Neuronal stem cell (in vitro differentiated cells): Measurements from ENCODE around the gene TMPRSS15.

Source experiments
- DNase-seq: peaks from one replicate; pipeline ENCODE4 v3.0.0-alpha.2; 2013; ENCODE audit warnings: low spot score
- H2AFZ ChIP-seq: one replicate; pipeline ENCODE4 v1.6.1; 2013; ENCODE audit warnings: mild to moderate bottlenecking, low read length, inconsistent platforms
- H2AK5ac ChIP-seq: 2 replicates; pipeline ENCODE4 v1.6.1; 2013; ENCODE audit warnings: low read depth, mild to moderate bottlenecking, inconsistent platforms, low read length, moderate library complexity, mixed read lengths
- H2BK120ac ChIP-seq: 2 replicates; pipeline ENCODE4 v1.6.1; 2013; ENCODE audit warnings: low read depth, mild to moderate bottlenecking, inconsistent platforms, low read length, moderate library complexity, mixed read lengths
- H2BK12ac ChIP-seq: one replicate; pipeline ENCODE4 v1.6.1; 2013; ENCODE audit warnings: low read length, inconsistent platforms
- H2BK15ac ChIP-seq: 2 replicates; pipeline ENCODE4 v1.6.1; 2013; ENCODE audit warnings: mild to moderate bottlenecking, low read length, inconsistent platforms, mixed read lengths
- H2BK5ac ChIP-seq: one replicate; pipeline ENCODE4 v1.6.1; 2013; ENCODE audit warnings: inconsistent platforms, mild to moderate bottlenecking, low read length, moderate library complexity
- H3K14ac ChIP-seq: one replicate; pipeline ENCODE4 v1.6.1; 2013; ENCODE audit warnings: low read length, inconsistent platforms
- H3K18ac ChIP-seq: 2 replicates; pipeline ENCODE4 v1.6.1; 2013; ENCODE audit warnings: low read length, inconsistent platforms
- H3K23ac ChIP-seq: 2 replicates; pipeline ENCODE4 v1.6.1; 2013; ENCODE audit warnings: low read depth, mild to moderate bottlenecking, mixed read lengths, low read length, inconsistent platforms; ENCODE audit not compliant: poor library complexity
- H3K27ac ChIP-seq: replicated peaks from 3 replicates; pipeline ENCODE4 v1.5.1; 2013; ENCODE audit warnings: low read length, inconsistent platforms
- H3K27me3 ChIP-seq, 3 experiments: 2 replicates each; pipeline ENCODE4 v1.6.1; 2013; ENCODE audit warnings: low read length in 3 of 3, mild to moderate bottlenecking in 2 of 3, inconsistent platforms in 1 of 3, low read depth in 1 of 3, mixed read lengths in 1 of 3, moderate library complexity in 1 of 3; ENCODE audit not compliant: control insufficient read depth in 3 of 3, insufficient read depth in 3 of 3
- H3K36me3 ChIP-seq, 2 donors: replicated peaks in 1 of 2; 2 replicates each; pipeline ENCODE4 v1.6.1; 2013; ENCODE audit warnings: low read length in 2 of 2; ENCODE audit not compliant: control insufficient read depth in 2 of 2, insufficient read depth in 2 of 2
- H3K4ac ChIP-seq: 2 replicates; pipeline ENCODE4 v1.6.1; 2013; ENCODE audit warnings: inconsistent platforms, mild to moderate bottlenecking, low read length, moderate library complexity
- H3K4me1 ChIP-seq, 2 donors: 1 replicate in 1 of 2; 2 replicates in 1 of 2; pipeline ENCODE4 v1.6.1; 2013; ENCODE audit warnings: low read length in 2 of 2, low read depth in 1 of 2; ENCODE audit not compliant: control insufficient read depth in 2 of 2, insufficient read depth in 1 of 2
- H3K4me2 ChIP-seq: one replicate; pipeline ENCODE4 v1.6.1; 2013; ENCODE audit warnings: mild to moderate bottlenecking, low read length, inconsistent platforms; ENCODE audit not compliant: insufficient read depth, poor library complexity, severe bottlenecking
- H3K4me3 ChIP-seq, 2 donors: 2 replicates each; pipeline ENCODE4 v1.5.1; 2013; ENCODE audit warnings: low read length in 2 of 2, mild to moderate bottlenecking in 2 of 2, inconsistent platforms in 1 of 2, moderate library complexity in 1 of 2
- H3K79me1 ChIP-seq: one replicate; pipeline ENCODE4 v1.6.1; 2013; ENCODE audit warnings: low read depth, mild to moderate bottlenecking, inconsistent platforms, low read length, moderate library complexity
- H3K9ac ChIP-seq: one replicate; pipeline ENCODE4 v1.6.1; 2013; ENCODE audit warnings: mild to moderate bottlenecking, low read depth, low read length, inconsistent platforms; ENCODE audit not compliant: poor library complexity
- H3K9me3 ChIP-seq, 2 donors: replicated peaks in 1 of 2; 2 replicates each; pipeline versions ENCODE3 to v1.6.1; 2013; ENCODE audit warnings: low read length in 2 of 2, mild to moderate bottlenecking in 2 of 2, inconsistent platforms in 1 of 2, low read depth in 1 of 2, mixed read lengths in 1 of 2, moderate library complexity in 1 of 2; ENCODE audit not compliant: control insufficient read depth in 2 of 2, insufficient read depth in 1 of 2
- H4K8ac ChIP-seq: one replicate; pipeline ENCODE4 v1.6.1; 2013; ENCODE audit warnings: low read depth, mild to moderate bottlenecking, inconsistent platforms, low read length, moderate library complexity
- H4K91ac ChIP-seq: one replicate; pipeline ENCODE4 v1.6.1; 2013; ENCODE audit warnings: low read length, low read depth, mild to moderate bottlenecking, inconsistent platforms; ENCODE audit not compliant: poor library complexity
- WGBS, 2 donors: extraction: QIAGEN DNeasy Blood & Tissue Kit; methylation state at CpG; one replicate each; pipeline ENCODE4 v1.1.7; 2013; ENCODE audit warnings: missing lambda C conversion rate in 2 of 2, mixed read lengths in 1 of 2; ENCODE audit not compliant: insufficient read length in 2 of 2, insufficient replicate concordance in 1 of 2; ENCODE audit errors: extremely low coverage in 2 of 2; 5-methylcytosine and 5-hydroxymethylcytosine counted together

TMPRSS15 gene

DNA sequence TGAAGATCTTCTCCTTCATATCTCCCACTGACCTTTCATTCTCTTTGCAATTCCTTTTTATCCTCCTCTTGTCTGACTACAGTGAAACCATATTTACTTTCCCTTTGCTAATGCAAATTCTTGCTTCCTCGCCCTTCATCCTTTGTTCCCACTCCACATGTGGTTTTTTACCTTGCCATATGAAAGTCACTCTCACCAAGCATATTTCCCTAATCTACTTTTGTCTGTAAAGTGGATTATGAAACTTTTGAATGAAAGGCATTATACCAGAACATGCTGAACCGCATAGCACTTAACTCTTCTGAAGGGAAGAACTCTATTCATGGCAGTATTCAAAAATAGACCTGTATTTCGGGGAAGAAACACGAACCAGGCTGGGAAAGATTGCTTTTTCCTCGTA, 8.0 kb upstream of the TMPRSS15 start:
- Histone ChIP-seq H3K27me3 (no peaks in the 10 kb centered on the region), H2BK15ac (no peak overlapping the region), H3K36me3 (no peaks in the 10 kb centered on the region), H3K9ac (no peak overlapping the region), H2BK120ac (no peak overlapping the region), H3K4me1 (peaks cover 2 to 4% of the 10 kb centered on the region in 2 donors), H3K4me3 (no peak overlapping the region), H2AFZ (peak overlapping the region; percentile 59), H4K8ac (no peak overlapping the region), H2BK12ac (no peak overlapping the region), H3K9me3 (no peaks in the 10 kb centered on the region), H3K27ac (no peak overlapping the region), H2BK5ac (no peak overlapping the region), H2AK5ac (no peak overlapping the region), H3K79me1 (no peaks in the 10 kb centered on the region), H3K23ac (no peak overlapping the region), H3K4me2 (no peak overlapping the region), H4K91ac (no peak overlapping the region), H3K14ac (no peak overlapping the region), H3K18ac (no peak overlapping the region), H3K4ac (no peak overlapping the region)
- DNase-seq: peak; percentile 2
- WGBS, 2 donors: no CpG with 5 or more reads among the region's 5 CpGs

DNA sequence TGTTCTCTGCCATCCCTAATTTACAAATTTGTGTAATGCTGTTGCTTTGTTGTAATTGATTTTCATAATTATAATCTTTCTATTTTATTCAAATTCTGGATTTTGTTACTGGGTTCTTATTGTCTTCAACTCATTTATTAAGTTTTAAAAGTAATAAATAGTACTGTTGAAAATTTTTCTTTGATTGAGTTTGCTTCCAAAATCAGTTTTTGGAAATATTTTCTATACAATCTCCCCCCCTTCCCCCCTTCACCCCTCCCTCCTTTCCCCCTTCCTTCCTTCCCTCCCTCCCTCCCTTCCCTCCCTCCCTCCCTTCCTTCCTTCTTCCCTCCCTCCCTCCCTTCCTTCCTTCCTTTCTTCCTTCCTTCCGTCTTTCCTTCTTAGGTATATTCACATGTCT, 6.0 kb upstream of the TMPRSS15 start:
- Histone ChIP-seq H3K9me3 (no peaks in the 10 kb centered on the region), H3K23ac (no peak overlapping the region), H2BK5ac (no peak overlapping the region), H3K36me3 (no peaks in the 10 kb centered on the region), H2AFZ (no peak overlapping the region), H3K79me1 (no peaks in the 10 kb centered on the region), H3K4me1 (peaks cover 4 to 5% of the 10 kb centered on the region in 2 donors), H2AK5ac (no peak overlapping the region), H4K91ac (no peak overlapping the region), H3K4me2 (no peak overlapping the region), H3K27me3 (no peaks in the 10 kb centered on the region), H2BK120ac (no peak overlapping the region), H3K4ac (no peak overlapping the region), H3K9ac (no peak overlapping the region), H2BK12ac (no peak overlapping the region), H3K4me3 (no peak overlapping the region), H3K18ac (no peak overlapping the region), H3K14ac (no peak overlapping the region), H2BK15ac (no peak overlapping the region), H3K27ac (no peak overlapping the region), H4K8ac (no peak overlapping the region)
- WGBS, 2 donors: no CpG with 5 or more reads among the region's 1 CpG
- no peak for DNase-seq

DNA sequence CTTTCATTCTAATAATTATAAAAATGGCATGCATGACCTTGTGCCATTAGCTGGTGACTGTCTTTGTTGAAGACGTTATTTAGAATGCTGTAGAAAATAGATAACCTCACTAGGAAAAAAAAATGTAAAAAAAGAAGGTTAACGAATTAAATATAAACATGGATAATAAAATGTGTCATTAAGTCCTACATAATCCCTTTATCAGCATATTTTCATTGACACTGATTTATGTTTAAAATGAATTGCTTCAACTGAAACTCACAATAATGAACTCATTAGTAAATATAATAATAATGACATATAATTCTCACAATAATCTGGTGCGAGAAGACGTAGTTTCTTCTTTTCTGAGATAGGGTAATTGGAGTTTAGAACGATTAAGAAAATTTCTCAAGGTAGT, 4.7 kb downstream of the TMPRSS15 start:
- no peaks in the 10 kb centered on the region for H3K9me3 ChIP-seq
- H3K36me3 ChIP-seq: no peaks in the 10 kb centered on the region
- no peak overlapping the region for H3K27ac ChIP-seq
- no peak overlapping the region for H2BK12ac ChIP-seq
- H3K9ac ChIP-seq: no peak overlapping the region
- no peak overlapping the region for H3K14ac ChIP-seq
- H4K91ac ChIP-seq: no peak overlapping the region
- no peak overlapping the region for H2BK15ac ChIP-seq
- H2AK5ac ChIP-seq: no peak overlapping the region
- H2AFZ ChIP-seq: no peak overlapping the region
- no peak overlapping the region for H3K4me2 ChIP-seq
- no peak for DNase-seq
- no peak overlapping the region for H3K4me3 ChIP-seq
- H4K8ac ChIP-seq: no peak overlapping the region
- no peak overlapping the region for H3K4ac ChIP-seq
- H3K4me1 ChIP-seq: no peaks in the 10 kb centered on the region
- H3K18ac ChIP-seq: no peak overlapping the region
- H2BK5ac ChIP-seq: no peak overlapping the region
- no peak overlapping the region for H2BK120ac ChIP-seq
- no peaks in the 10 kb centered on the region for H3K79me1 ChIP-seq
- H3K23ac ChIP-seq: no peak overlapping the region
- H3K27me3 ChIP-seq: no peaks in the 10 kb centered on the region
- WGBS, 2 donors: no CpG with 5 or more reads among the region's 5 CpGs

DNA sequence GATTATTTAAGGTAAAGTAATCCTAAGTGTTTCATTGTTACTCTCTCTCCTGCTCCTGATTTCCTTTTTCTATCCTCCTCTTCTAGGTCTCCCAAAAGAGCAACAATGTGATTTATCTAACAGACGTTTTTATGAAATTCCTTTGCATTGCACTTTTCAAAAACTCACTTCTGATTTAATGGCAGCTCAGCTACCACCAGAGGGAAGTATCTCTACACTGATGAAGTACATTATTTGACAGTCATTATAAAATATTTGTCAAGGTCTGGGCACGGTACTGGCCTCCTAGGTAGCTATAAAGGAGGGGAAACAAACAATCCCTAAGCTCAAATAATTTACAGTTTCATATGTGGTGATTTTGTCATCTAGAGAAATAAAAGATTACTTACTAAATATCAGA, 15.6 kb downstream of the TMPRSS15 start:
- Histone ChIP-seq H2BK15ac (no peak overlapping the region), H3K14ac (no peak overlapping the region), H3K4me1 (no peaks in the 10 kb centered on the region), H2BK5ac (no peak overlapping the region), H3K36me3 (no peaks in the 10 kb centered on the region), H4K91ac (no peak overlapping the region), H3K4me2 (no peak overlapping the region), H3K27ac (no peak overlapping the region), H3K4me3 (no peak overlapping the region), H2AFZ (no peak overlapping the region), H3K9me3 (peaks cover 2 to 4% of the 10 kb centered on the region in 2 donors), H3K79me1 (no peaks in the 10 kb centered on the region), H3K4ac (no peak overlapping the region), H3K23ac (no peak overlapping the region), H3K27me3 (no peaks in the 10 kb centered on the region), H2BK12ac (no peak overlapping the region), H2AK5ac (no peak overlapping the region), H4K8ac (no peak overlapping the region), H3K18ac (no peak overlapping the region), H3K9ac (no peak overlapping the region), H2BK120ac (no peak overlapping the region)
- no peak for DNase-seq
- WGBS, 2 donors: no CpG with 5 or more reads among the region's 2 CpGs
